PFSK-1 (cell line): ENCODE measurements around the gene BCCIP.

ENCODE experiments used
- FOXP2 ChIP-seq: optimal IDR thresholded peaks from 2 replicates; pipeline ENCODE3; 2011; ENCODE audit warnings: borderline replicate concordance, control low read depth, inconsistent platforms; ENCODE audit not compliant: insufficient read depth; ENCODE audit errors: extremely low read length, extremely low read depth
- POLR2AphosphoS5 ChIP-seq: IDR thresholded peaks from 2 replicates; pipeline ENCODE4 v1.6.1; 2012; ENCODE audit warnings: low read depth, mild to moderate bottlenecking, control low read depth, low read length, moderate library complexity
- REST ChIP-seq, 2 experiments: IDR thresholded peaks; 2 replicates each; pipeline versions ENCODE4 v1.6.1 to v1.8.0; 2011 to 2012; ENCODE audit warnings: low read depth in 2 of 2, low read length in 2 of 2, control low read depth in 1 of 2, inconsistent platforms in 1 of 2, mild to moderate bottlenecking in 1 of 2, moderate library complexity in 1 of 2; ENCODE audit not compliant: insufficient read depth in 1 of 2
- SIN3A ChIP-seq: IDR thresholded peaks from 2 replicates; pipeline ENCODE4 v1.6.1; 2012; ENCODE audit warnings: mild to moderate bottlenecking, low read length, moderate library complexity, borderline replicate concordance; ENCODE audit not compliant: insufficient read depth
- TAF1 ChIP-seq: IDR thresholded peaks from 2 replicates; pipeline ENCODE4 v1.6.1; 2012; ENCODE audit warnings: low read length, control low read depth, borderline replicate concordance; ENCODE audit not compliant: insufficient read depth

GRCh38 chr10:125824736-125825135, 1.4 kb downstream of the BCCIP start:
- TF ChIP-seq TAF1, result no peak
- TF ChIP-seq POLR2AphosphoS5, result no peak
- TF ChIP-seq REST (IDR thresholded peaks at IDR 0.05; ENCODE audit: insufficient read depth in 1 of 2, low read depth in 2 of 2, low read length in 2 of 2), result no peak
- TF ChIP-seq SIN3A, result no peak
- no peak for TF ChIP-seq FOXP2
